HG03159 (cell line): ENCODE measurements around the gene RPS16.

Source experiments
- ATAC-seq: cut with Tn5 transposase; IDR thresholded peaks from one replicate; pipeline ENCODE4 v1.9.1; 2021; ENCODE audit warnings: mild to moderate bottlenecking, moderate library complexity; ENCODE audit not compliant: unreplicated experiment

Gene RPS16

DNA sequence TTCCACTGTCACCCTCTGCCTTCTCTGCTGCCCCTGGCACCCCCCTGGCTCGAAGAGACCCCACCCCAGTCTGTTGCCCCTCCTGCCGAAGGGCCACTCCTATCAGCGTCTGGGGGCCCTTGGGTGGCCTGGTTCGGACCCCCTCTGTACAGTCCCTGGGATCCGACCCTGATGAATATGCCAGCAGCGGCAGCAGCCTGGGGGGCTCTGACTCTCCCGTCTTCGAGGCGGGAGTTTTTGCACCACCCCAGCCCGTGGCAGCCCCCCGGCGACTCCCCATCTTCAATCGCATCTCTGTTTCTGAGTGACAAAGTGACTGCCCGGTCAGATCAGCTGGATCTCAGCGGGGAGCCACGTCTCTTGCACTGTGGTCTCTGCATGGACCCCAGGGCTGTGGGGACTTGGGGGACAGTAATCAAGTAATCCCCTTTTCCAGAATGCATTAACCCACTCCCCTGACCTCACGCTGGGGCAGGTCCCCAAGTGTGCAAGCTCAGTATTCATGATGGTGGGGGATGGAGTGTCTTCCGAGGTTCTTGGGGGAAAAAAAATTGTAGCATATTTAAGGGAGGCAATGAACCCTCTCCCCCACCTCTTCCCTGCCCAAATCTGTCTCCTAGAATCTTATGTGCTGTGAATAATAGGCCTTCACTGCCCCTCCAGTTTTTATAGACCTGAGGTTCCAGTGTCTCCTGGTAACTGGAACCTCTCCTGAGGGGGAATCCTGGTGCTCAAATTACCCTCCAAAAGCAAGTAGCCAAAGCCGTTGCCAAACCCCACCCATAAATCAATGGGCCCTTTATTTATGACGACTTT is 27.1 kb downstream of the RPS16 start:
- no peak for ATAC-seq

DNA sequence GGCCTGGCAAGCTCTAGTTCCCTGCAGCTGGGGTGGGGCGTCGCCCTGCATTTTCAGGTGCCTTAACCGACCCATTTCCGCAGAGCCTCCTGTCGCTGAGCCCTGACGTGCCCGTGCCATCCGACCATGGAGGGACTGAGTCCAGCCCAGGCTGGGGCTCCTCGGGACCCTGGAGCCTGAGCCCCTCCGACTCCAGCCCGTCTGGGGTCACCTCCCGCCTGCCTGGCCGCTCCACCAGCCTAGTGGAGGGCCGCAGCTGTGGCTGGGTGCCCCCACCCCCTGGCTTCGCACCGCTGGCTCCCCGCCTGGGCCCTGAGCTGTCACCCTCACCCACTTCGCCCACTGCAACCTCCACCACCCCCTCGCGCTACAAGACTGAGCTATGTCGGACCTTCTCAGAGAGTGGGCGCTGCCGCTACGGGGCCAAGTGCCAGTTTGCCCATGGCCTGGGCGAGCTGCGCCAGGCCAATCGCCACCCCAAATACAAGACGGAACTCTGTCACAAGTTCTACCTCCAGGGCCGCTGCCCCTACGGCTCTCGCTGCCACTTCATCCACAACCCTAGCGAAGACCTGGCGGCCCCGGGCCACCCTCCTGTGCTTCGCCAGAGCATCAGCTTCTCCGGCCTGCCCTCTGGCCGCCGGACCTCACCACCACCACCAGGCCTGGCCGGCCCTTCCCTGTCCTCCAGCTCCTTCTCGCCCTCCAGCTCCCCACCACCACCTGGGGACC is 27.9 kb downstream of the RPS16 start:
- no peak for ATAC-seq

DNA sequence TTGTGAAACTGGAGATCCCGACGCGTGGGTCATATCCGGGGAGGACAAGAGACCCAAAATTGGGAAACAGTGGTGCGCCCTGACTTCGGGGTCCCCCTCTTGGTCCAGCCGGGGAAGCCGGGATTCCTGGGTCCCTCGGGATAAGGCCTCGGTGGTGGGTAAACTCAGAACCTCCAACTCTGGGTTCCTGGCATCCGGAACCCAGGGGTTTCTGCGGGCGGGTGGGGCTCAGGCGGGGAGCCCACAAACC is 28.4 kb downstream of the RPS16 start:
- no peak for ATAC-seq

GRCh38 chr19:39406656-39407409 is 28.9 kb downstream of the RPS16 start, which contains the start of gene ZFP36:
Gene ZFP36 (plus strand): TSS chr19:39406847. CDS start chr19:39406905, 58 bp downstream.
- ATAC-seq = no peak

- ATAC-seq = no peak
These were observed 29.6 kb downstream of the RPS16 start for GRCh38 chr19:39405958-39406655.

DNA sequence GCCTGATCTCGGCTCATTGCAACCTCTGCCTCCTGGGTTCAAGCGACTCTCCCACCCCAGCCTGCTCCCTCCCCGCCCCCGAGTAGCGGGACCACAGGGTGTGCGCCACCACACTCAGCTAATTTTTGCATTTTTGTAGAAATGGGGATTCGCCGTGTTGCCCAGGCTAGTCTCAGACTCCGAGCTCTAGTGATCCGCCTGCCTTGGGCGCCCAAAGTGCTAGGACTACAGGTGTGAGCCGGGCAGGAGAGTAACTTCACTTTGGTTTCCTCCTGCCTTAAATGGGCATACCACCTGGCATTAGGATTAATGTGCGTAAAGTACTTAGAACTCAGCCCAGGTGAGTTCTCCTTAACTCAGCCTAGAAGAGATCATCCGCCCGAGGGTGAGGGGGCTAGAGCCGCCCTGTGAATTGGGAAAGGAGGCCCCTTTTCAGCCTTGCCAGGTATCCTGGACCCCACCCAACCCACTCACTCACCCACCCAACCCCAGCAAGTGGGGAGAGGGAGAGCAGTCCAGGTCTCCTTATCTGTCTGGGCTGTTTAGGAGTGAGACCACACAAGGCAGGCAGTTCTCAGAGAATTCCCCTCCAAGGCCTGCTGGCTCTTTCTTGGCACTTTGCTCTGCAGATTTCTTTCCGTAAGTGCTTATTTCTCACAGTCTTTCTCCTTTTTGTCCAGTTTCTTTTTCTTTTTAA is 30.3 kb downstream of the RPS16 start:
- no peak for ATAC-seq

GRCh38 chr19:39403331-39404312 is 32.1 kb downstream of the RPS16 start:
- ATAC-seq = peak; percentile 27

GRCh38 chr19:39402346-39403300 is 33.1 kb downstream of the RPS16 start:
- no peak for ATAC-seq

- ATAC-seq = no peak
These were observed 34.0 kb downstream of the RPS16 start for GRCh38 chr19:39401549-39402345.

- ATAC-seq = no peak
These were observed 34.6 kb downstream of the RPS16 start for GRCh38 chr19:39401070-39401548.

GRCh38 chr19:39400061-39400460 is 35.7 kb downstream of the RPS16 start:
- no peak for ATAC-seq

- no peak for ATAC-seq
These were observed 36.1 kb downstream of the RPS16 start for GRCh38 chr19:39399668-39400050.

- ATAC-seq = no peak
These were observed 37.4 kb downstream of the RPS16 start for GRCh38 chr19:39398297-39398864.

DNA sequence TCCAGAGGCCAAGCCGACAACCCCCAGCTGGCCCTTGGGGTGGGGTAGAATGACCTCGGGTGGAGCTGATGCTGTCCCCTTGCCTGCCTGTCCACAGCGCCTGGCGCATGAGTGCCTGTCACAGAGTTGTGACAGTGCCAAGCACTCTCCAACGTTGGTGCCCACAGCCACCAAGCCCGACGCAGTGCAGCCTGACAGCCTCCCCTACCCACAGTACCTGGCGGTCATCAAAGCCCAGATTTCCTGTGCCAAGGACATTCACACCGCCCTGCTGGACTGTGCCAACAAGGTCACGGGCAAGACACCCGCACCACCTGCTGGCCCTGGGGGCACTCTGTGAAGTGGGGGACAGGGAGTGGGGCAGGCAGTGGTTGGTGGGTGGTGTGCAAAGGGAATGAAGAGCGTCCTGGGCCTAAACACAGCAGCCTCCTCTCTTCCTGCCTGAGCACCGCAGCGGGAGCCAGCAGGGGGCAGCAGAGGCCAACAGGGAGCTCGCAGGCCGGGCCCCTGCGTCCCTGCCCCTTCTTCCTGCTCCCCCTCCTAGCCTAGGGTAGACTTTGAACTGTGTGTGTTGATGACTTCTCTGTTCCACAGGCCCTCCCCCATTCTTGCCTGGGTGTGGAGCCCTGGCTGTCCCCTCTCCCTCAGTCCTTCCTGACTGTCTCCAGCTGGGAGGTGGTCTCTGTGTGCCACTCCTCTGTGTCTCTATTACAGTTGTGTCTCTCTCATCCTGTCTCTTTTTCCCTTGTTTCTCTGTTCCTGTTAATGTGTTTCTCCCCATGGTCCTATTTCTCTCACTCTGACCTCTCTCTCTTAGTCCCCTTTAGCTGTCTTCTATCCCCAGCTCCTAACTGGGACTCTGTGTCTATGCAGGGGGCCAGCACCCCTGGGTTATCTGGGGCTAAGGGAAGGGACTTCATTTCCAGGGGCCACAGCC is 38.1 kb downstream of the RPS16 start:
- no peak for ATAC-seq

GRCh38 chr19:39390751-39391437 is 44.9 kb downstream of the RPS16 start, which contains the start of the genes MED29 and PAF1:
Gene MED29 (plus strand): TSS chr19:39391378. CDS start chr19:39391423, 45 bp downstream.
Gene PAF1 (minus strand): TSS chr19:39391106. CDS start chr19:39390864, 242 bp downstream.
- ATAC-seq = peak; percentile 89
